Kidney (tissue), 14 donors: ENCODE results near the gene INPP4A. TPM values are rescaled to one million over a fixed set of nuclear protein-coding genes. Genes with fewer than 3 reads are reported as not detected.

Experiments
- DNase-seq, 5 donors: peaks; one replicate each; pipeline ENCODE4 v3.0.0-alpha.2; 2013 to 2020
- FAIRE-seq: peaks from 2 replicates; lab custom pipeline; 2012; peaks lifted over from hg19 to GRCh38; lab: Jason Lieb, UNC
- H3K27ac ChIP-seq, 2 donors: one replicate each; pipeline ENCODE4 v1.7.0; 2013; ENCODE audit warnings: low read depth in 2 of 2, low read length in 2 of 2, inconsistent platforms in 1 of 2
- H3K27me3 ChIP-seq: one replicate; pipeline ENCODE4 v1.7.1; 2013; ENCODE audit warnings: low read length, inconsistent platforms; ENCODE audit not compliant: control insufficient read depth, insufficient read depth
- H3K36me3 ChIP-seq, 3 donors: one replicate each; pipeline versions ENCODE4 v1.7.0 to v1.7.1; 2013; ENCODE audit warnings: low read length in 3 of 3, control low read depth in 1 of 3, inconsistent platforms in 1 of 3; ENCODE audit not compliant: insufficient read depth in 3 of 3, control insufficient read depth in 2 of 3
- H3K4me1 ChIP-seq, 3 donors: one replicate each; pipeline versions ENCODE4 v1.7.0 to v1.7.1; 2013; ENCODE audit warnings: low read length in 3 of 3, inconsistent platforms in 1 of 3, low read depth in 1 of 3; ENCODE audit not compliant: control insufficient read depth in 2 of 3, insufficient read depth in 2 of 3
- H3K4me3 ChIP-seq, 3 donors: one replicate each; pipeline versions ENCODE4 v1.7.0 to v1.8.1; 2013; ENCODE audit warnings: low read length in 3 of 3, control low read depth in 1 of 3, inconsistent platforms in 1 of 3
- H3K9ac ChIP-seq, 3 donors: one replicate each; pipeline versions ENCODE4 v1.7.0 to v1.7.1; 2013; ENCODE audit warnings: low read length in 3 of 3, control low read depth in 1 of 3, inconsistent platforms in 1 of 3
- H3K9me3 ChIP-seq, 3 donors: one replicate each; pipeline versions ENCODE4 v1.7.0 to v1.7.1; 2013; ENCODE audit warnings: low read length in 3 of 3, control low read depth in 1 of 3, inconsistent platforms in 1 of 3; ENCODE audit not compliant: control insufficient read depth in 2 of 3, insufficient read depth in 1 of 3
- CTCF ChIP-seq: IDR thresholded peaks from 3 replicates; pipeline ENCODE4 v1.5.1; 2012; ENCODE audit warnings: mild to moderate bottlenecking, moderate library complexity, borderline replicate concordance; ENCODE audit not compliant: insufficient read depth; ENCODE audit errors: extremely low read depth
- intact Hi-C: fragments of 100-400 bp; cut with DNase I; formaldehyde crosslinking; loops from one replicate; pipeline ENCODE4 v1.11.1; 2022
- polyA plus RNA-seq: library from polyadenylated mRNA; stranded (reverse); fragments of 350-450 nt; fragmentation: Illumina TruSeq; extraction: RNeasy Lipid Tissue Mini Kit (QIAGEN cat#74804); gene quantifications from one replicate; pipeline ENCODE4 v1.2.3, GENCODE V29; 2014; ENCODE audit warnings: low read depth, low replicate concordance; ENCODE audit not compliant: insufficient read depth
- total RNA-seq: library from RNA; stranded (reverse); fragmentation: NEBNext Ultra II Directional; extraction: Animal tissue kit (Norgen Biotek cat#: 25700); gene quantifications from one replicate; pipeline ENCODE4 v1.2.1, GENCODE V29; 2021
- donor health status: control.
- donor health status: control.
- donor health status: control.
- donor health status: control.
- donor health status: control.
- donor health status: DM: yes; HTN: yes; CAD: no.
- donor health status: Normal renal cell carcinoma (clear cell type).

The INPP4A gene
- total and polyA plus RNA-seq, 2 donors from 2014 or later: 4.1 to 27.9 TPM

- intact Hi-C loops: no loop called here
- DNase-seq: no peak
- Histone ChIP-seq H3K27me3 (no peaks in the 10 kb centered on the region), H3K4me1 (no peaks in the 10 kb centered on the region), H3K9me3 (no peaks in the 10 kb centered on the region), H3K9ac (no peak overlapping the region), H3K4me3 (no peak overlapping the region), H3K27ac (no peak overlapping the region), H3K36me3 (peaks cover 2 to 20% (median 14%) of the 10 kb centered on the region in 3 donors)
- FAIRE-seq: no peak
- TF ChIP-seq CTCF: no peak
Observed at GRCh38 chr2:98537390-98538126, 92.9 kb downstream of the INPP4A start.

- Histone ChIP-seq H3K27me3 (no peaks in the 10 kb centered on the region), H3K9ac (no peak overlapping the region), H3K27ac (no peak overlapping the region), H3K36me3 (peaks cover 2 to 24% (median 14%) of the 10 kb centered on the region in 3 donors), H3K4me1 (no peaks in the 10 kb centered on the region), H3K4me3 (no peak overlapping the region), H3K9me3 (no peaks in the 10 kb centered on the region)
- FAIRE-seq (no peak), DNase-seq (no peak)
- intact Hi-C loops: no loop called here
- TF ChIP-seq CTCF: no peak
Observed at GRCh38 chr2:98538280-98539041, 93.8 kb downstream of the INPP4A start.

- Histone ChIP-seq H3K36me3 (peaks cover 2 to 28% (median 14%) of the 10 kb centered on the region in 3 donors), H3K9ac (no peak overlapping the region), H3K9me3 (no peaks in the 10 kb centered on the region), H3K27ac (no peak overlapping the region), H3K4me3 (no peak overlapping the region), H3K27me3 (no peaks in the 10 kb centered on the region), H3K4me1 (no peaks in the 10 kb centered on the region)
- TF ChIP-seq CTCF: no peak
- FAIRE-seq: no peak
- intact Hi-C loops: no loop called here
- no peak for DNase-seq
Observed at GRCh38 chr2:98539056-98539735, 94.5 kb downstream of the INPP4A start.
